GM19455 (cell line): ENCODE measurements around the gene IL1RL1.

Source experiments
- ATAC-seq: cut with Tn5 transposase; IDR thresholded peaks from one replicate; pipeline ENCODE4 v1.9.1; 2021; ENCODE audit not compliant: unreplicated experiment

The IL1RL1 gene

DNA sequence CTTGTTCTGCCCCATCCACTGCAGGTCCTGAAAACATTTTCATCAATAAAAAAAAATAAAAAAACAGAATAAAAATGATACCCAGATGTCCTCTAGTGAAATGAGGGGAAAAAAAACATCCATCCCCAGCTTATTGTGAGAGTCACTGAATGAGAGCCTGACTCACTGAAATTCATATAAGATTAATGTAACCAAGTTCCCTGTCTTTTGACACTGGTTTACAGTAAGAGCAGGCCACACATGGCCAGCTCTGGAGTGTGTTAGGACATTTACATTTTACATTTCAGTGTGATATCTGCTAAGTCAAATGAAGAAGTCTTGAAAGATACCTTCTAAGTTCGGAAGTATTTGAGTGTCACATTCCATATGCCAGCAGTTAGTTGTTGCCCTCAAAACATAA lies 23.1 kb downstream of the IL1RL1 start:
- ATAC-seq = no peak

DNA sequence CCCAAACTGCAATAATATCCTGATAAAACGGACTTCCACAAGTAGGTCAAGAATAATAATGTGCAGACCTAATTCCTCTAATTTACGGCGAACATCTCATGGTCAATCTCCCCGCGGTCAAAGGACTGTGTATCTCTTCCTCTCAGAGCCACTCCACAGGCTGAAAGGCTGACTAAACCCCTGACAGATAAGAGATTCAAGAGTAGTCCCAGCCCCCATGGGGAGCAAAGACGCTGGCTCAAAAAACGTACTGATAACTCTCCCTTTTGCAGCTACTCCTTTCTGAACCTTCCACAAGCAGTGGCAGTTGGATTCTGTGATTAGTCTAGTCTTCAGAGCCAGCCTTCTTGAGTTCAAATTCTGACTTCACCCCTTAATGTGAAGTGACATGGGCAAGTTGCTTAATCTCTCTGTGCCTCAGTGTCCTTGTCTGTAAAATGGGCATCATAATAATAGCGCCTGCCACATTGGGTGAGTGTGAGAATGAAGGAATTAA lies 24.6 kb downstream of the IL1RL1 start:
- no peak for ATAC-seq

- ATAC-seq = no peak
Observed at GRCh38 chr2:102336502-102336945, 25.2 kb downstream of the IL1RL1 start.

GRCh38 chr2:102337012-102337411 lies 25.6 kb downstream of the IL1RL1 start:
- ATAC-seq = no peak

GRCh38 chr2:102337481-102338386 lies 26.4 kb downstream of the IL1RL1 start:
- no peak for ATAC-seq

- no peak for ATAC-seq
Observed at GRCh38 chr2:102340778-102341177, 29.4 kb downstream of the IL1RL1 start.

- no peak for ATAC-seq
Observed at GRCh38 chr2:102342888-102343287, 31.5 kb downstream of the IL1RL1 start.

- no peak for ATAC-seq
Observed at GRCh38 chr2:102344397-102344796, 33.0 kb downstream of the IL1RL1 start.

DNA sequence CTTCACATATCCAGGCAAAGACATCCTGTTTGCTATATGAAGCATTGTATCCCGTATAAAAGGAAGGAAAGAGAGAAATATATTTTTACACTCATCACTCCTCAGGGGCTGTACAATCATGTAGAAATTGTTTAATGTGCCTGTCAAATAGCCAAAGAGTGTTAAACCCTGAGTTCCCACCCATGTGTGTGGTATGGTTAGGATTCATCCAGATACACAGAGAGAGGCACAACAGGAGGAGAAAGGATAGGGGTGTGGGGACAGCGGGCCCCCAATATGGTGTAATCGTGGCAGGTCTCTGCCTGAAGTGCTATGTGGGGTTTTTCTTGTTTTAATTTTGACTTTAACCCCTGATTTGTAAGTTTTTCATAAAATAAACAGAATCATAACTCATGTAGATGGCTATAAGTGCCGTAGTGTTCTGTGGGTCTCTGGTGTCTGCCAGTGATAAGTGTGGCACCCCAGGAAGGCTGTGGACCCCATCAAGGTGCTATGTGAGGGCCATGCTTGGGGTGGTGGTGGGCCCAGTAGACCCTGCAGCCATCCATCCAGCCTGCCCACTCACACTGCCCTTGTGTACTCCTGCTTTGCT lies 34.1 kb downstream of the IL1RL1 start:
- no peak for ATAC-seq

- no peak for ATAC-seq
Observed at GRCh38 chr2:102346381-102347130, 35.2 kb downstream of the IL1RL1 start.

DNA sequence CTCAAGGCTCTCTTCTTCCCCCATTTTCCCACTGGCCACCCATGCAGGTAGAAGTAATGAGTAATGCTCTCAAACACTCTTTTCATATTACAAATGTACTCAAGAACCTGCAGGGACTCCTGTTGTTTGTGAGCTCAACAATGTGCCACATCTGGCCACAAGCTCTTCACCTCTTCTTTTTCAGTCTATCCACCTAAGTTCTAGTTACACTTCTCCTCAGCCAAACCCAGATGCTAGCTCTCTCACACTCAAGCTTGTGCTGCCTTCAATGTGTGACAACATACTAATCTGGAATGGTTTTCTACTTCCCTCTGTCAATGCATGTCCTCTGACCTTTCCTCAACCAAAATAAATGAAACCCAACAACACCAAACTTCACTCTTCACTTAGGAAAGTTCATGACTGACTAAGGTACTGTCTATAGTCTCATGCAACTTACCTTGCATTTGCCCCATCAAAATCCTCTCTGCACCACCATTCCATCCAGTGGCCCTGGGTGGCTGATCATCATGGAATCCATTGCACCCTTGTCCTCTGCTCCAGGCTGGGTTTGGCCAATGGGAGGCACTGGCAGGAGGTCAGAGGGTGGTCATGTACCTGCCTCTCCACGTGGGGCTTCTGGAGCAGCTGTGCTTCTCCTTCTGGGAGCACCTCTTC lies 38.9 kb downstream of the IL1RL1 start:
- ATAC-seq = no peak

GRCh38 chr2:102355526-102356380 lies 44.4 kb downstream of the IL1RL1 start, which contains the start of gene IL18R1:
IL18R1 (plus strand) TSS chr2:102355796; CDS start chr2:102362661, 6,865 bp downstream.
- ATAC-seq = peak; percentile 92

GRCh38 chr2:102356381-102356712 lies 45.0 kb downstream of the IL1RL1 start:
- ATAC-seq = peak; percentile 4

- no peak for ATAC-seq
Observed at GRCh38 chr2:102356741-102357140, 45.4 kb downstream of the IL1RL1 start.

DNA sequence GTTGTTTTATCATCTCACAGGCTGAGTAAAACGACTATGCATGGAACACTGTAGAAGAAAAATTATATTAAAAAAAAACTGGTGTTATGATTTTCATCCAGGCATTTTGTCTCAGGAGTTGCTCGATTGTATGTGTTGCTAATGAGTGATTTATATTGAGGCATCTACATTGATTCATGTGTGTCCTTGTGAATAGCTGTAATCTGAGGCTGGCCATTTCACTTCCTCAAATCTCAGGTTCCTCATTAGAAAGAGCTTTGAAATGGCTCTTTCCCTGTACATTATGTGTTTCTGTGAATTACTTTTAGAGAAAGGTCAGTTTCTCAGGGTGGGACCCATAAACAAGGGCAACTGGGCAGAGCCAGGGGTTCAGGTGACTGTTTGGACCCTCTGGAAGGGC lies 46.6 kb downstream of the IL1RL1 start:
- ATAC-seq = no peak

GRCh38 chr2:102358496-102358895 lies 47.1 kb downstream of the IL1RL1 start:
- ATAC-seq = no peak

- no peak for ATAC-seq
Observed at GRCh38 chr2:102359527-102359926, 48.2 kb downstream of the IL1RL1 start.

- ATAC-seq = no peak
Observed at GRCh38 chr2:102361632-102362241, 50.4 kb downstream of the IL1RL1 start.

- no peak for ATAC-seq
Observed at GRCh38 chr2:102365763-102366162, 54.4 kb downstream of the IL1RL1 start.
